Upper lobe of left lung (tissue), 6 donors: ENCODE data around the gene KIF4A. TPM values are rescaled to one million over a fixed set of nuclear protein-coding genes. Genes with fewer than 3 reads are reported as not detected.

Experiments used
- ATAC-seq, 2 donors: fragments of 200-7000 bp; cut with Tn5 transposase; one replicate each; pipeline ENCODE4 v1.9.1; 2022; ENCODE audit warnings: mild to moderate bottlenecking in 2 of 2, moderate library complexity in 2 of 2; ENCODE audit not compliant: low FRiP score in 2 of 2
- DNase-seq, 2 donors: peaks; one replicate each; pipeline ENCODE4 v3.0.0-alpha.2; 2019 to 2020
- H3K27ac ChIP-seq, 4 donors: fragments of 200-600 bp; sonication (generic); one replicate each; pipeline ENCODE4 v1.5.1; 2016 to 2019
- H3K27me3 ChIP-seq, 4 donors: fragments of 200-600 bp; sonication (generic); one replicate each; pipeline ENCODE4 v1.5.1; 2017 to 2019
- H3K36me3 ChIP-seq, 4 donors: fragments of 200-600 bp; sonication (generic); one replicate each; pipeline ENCODE4 v1.5.1; 2016 to 2019
- H3K4me1 ChIP-seq, 4 donors: fragments of 200-600 bp; sonication (generic); one replicate each; pipeline ENCODE4 v1.5.1; 2018 to 2019
- H3K4me3 ChIP-seq, 4 donors: fragments of 200-600 bp; sonication (generic); one replicate each; pipeline ENCODE4 v1.5.1; 2017 to 2019; ENCODE audit warnings: mild to moderate bottlenecking in 2 of 4, moderate library complexity in 1 of 4
- H3K9me3 ChIP-seq, 4 donors: fragments of 200-600 bp; sonication (generic); one replicate each; pipeline ENCODE4 v1.5.1; 2018 to 2019
- CTCF ChIP-seq, 6 experiments: fragments of 450-650 bp in 4 of 6; fragments of 200-600 bp in 2 of 6; sonication (generic) in 2 of 6; IDR thresholded peaks; one replicate each; pipeline ENCODE4 v1.5.1; 2016 to 2019; ENCODE audit warnings: antibody characterized with exemption in 6 of 6
- EP300 ChIP-seq, 4 donors: sonication (generic); formaldehyde crosslinking; IDR thresholded peaks; one replicate each; pipeline ENCODE4 v1.5.1; 2017; ENCODE audit warnings: antibody characterized with exemption in 4 of 4, control low read depth in 2 of 4
- POLR2A ChIP-seq, 4 donors: fragments of 450-650 bp; IDR thresholded peaks; one replicate each; pipeline ENCODE4 v1.5.1; 2016 to 2017; ENCODE audit warnings: antibody characterized with exemption in 4 of 4, mild to moderate bottlenecking in 2 of 4
- POLR2AphosphoS5 ChIP-seq, 2 donors: sonication (generic); formaldehyde crosslinking; IDR thresholded peaks; one replicate each; pipeline ENCODE4 v1.5.1; 2017; ENCODE audit warnings: antibody characterized with exemption in 2 of 2
- WGBS, 2 donors: methylation state at CpG; one replicate each; pipeline ENCODE4 v1.1.5; 2017 to 2018; 5-methylcytosine and 5-hydroxymethylcytosine counted together
- total RNA-seq, 6 donors: library from RNA; depleted of rRNA in 4 of 6; stranded (reverse); fragments of >200 nt in 4 of 6; gene quantifications; one replicate each; pipeline versions ENCODE4 v1.1.0 to v1.2.1, GENCODE V29; 2016 to 2021
- donor health status: DM: no; HTN: no; CAD: no; lungs with moderate emphysema.
- donor health status: DM: no; HTN: yes; CAD: no; lungs with severe emphysema.

The KIF4A gene
- total RNA-seq, 6 donors from 2014 or later, result under 0.01 to 2.6 (median 0.69) TPM

- peak overlapping the region; percentile 21 to 59 (median 51) for H3K4me3 ChIP-seq
Observed at GRCh38 chrX:70455366-70456202, 165.7 kb downstream of the KIF4A start.

GRCh38 chrX:70456256-70456655 lies 166.4 kb downstream of the KIF4A start:
- H3K4me1 ChIP-seq, result peaks cover 0 to 18% (median 4%) of the 10 kb centered on the region in 4 donors
- no peak for TF ChIP-seq CTCF (IDR thresholded peaks at IDR 0.05)
- TF ChIP-seq POLR2AphosphoS5 (IDR thresholded peaks at IDR 0.05), result no peak
- TF ChIP-seq POLR2A (IDR thresholded peaks at IDR 0.05), result no peak
- TF ChIP-seq EP300 (IDR thresholded peaks at IDR 0.05), result no peak
- WGBS, 2 donors, result 36 to 68% methylated on average over 2 of the region's 2 CpGs
- ATAC-seq (no peak), DNase-seq (no peak)
- H3K9me3 ChIP-seq, result no peaks in the 10 kb centered on the region
- peak overlapping the region in 3 of 4 donors; percentile 44 to 59 (median 58) for H3K4me3 ChIP-seq
- peaks cover 0 to 13% (median 0%) of the 10 kb centered on the region in 4 donors for H3K27me3 ChIP-seq
- H3K36me3 ChIP-seq, result no peaks in the 10 kb centered on the region
- H3K27ac ChIP-seq, result no peak overlapping the region

More at GRCh38 chrX:70455366-70456202, 165.7 kb downstream of the KIF4A start:
- peaks cover 0 to 13% (median 0%) of the 10 kb centered on the region in 4 donors for H3K27me3 ChIP-seq
- no peaks in the 10 kb centered on the region for H3K9me3 ChIP-seq
- ATAC-seq (peak in 1 of 2 donors; percentile 2), DNase-seq (peak in 1 of 2 donors; percentile 52)
- 35 to 46% methylated on average over 15 to 27 of the region's 32 CpGs for WGBS, 2 donors
- peaks cover 0 to 18% (median 4%) of the 10 kb centered on the region in 4 donors for H3K4me1 ChIP-seq
- no peak for TF ChIP-seq EP300 (IDR thresholded peaks at IDR 0.05)
- no peak for TF ChIP-seq POLR2AphosphoS5 (IDR thresholded peaks at IDR 0.05)
- TF ChIP-seq CTCF (IDR thresholded peaks at IDR 0.05), result no peak
- TF ChIP-seq POLR2A (IDR thresholded peaks at IDR 0.05), result no peak
- no peaks in the 10 kb centered on the region for H3K36me3 ChIP-seq
- H3K27ac ChIP-seq, result peak overlapping the region; percentile 72 to 88 (median 84)

GRCh38 chrX:70461026-70461425 lies 171.1 kb downstream of the KIF4A start:
- Histone ChIP-seq H3K4me3 (no peak overlapping the region), H3K4me1 (peaks cover 0 to 6% (median 0%) of the 10 kb centered on the region in 4 donors), H3K36me3 (no peaks in the 10 kb centered on the region), H3K27ac (no peak overlapping the region), H3K9me3 (no peaks in the 10 kb centered on the region), H3K27me3 (no peaks in the 10 kb centered on the region)
- DNase-seq (no peak), ATAC-seq (no peak)
- no peak for TF ChIP-seq POLR2AphosphoS5 (IDR thresholded peaks at IDR 0.05)
- TF ChIP-seq CTCF (IDR thresholded peaks at IDR 0.05), result no peak
- TF ChIP-seq EP300 (IDR thresholded peaks at IDR 0.05), result no peak
- TF ChIP-seq POLR2A (IDR thresholded peaks at IDR 0.05), result no peak
- 78 to 93% methylated on average over 2 of the region's 2 CpGs for WGBS, 2 donors

GRCh38 chrX:70464051-70464450 lies 174.1 kb downstream of the KIF4A start:
- Histone ChIP-seq H3K27me3 (no peaks in the 10 kb centered on the region), H3K27ac (no peak overlapping the region), H3K9me3 (no peaks in the 10 kb centered on the region), H3K36me3 (no peaks in the 10 kb centered on the region), H3K4me3 (no peak overlapping the region), H3K4me1 (no peaks in the 10 kb centered on the region)
- DNase-seq (no peak), ATAC-seq (no peak)
- TF ChIP-seq CTCF (IDR thresholded peaks at IDR 0.05), result no peak
- no peak for TF ChIP-seq EP300 (IDR thresholded peaks at IDR 0.05)
- TF ChIP-seq POLR2AphosphoS5 (IDR thresholded peaks at IDR 0.05), result no peak
- no peak for TF ChIP-seq POLR2A (IDR thresholded peaks at IDR 0.05)
